Occipital lobe (tissue), 2 donors: ENCODE results near the gene ZNF629. TPM values are rescaled to one million over a fixed set of nuclear protein-coding genes. Genes with fewer than 3 reads are reported as not detected.
"Not testable (repeated sequence)": the region's sequence is repeated elsewhere in the genome, so short reads cannot be mapped to it uniquely, and the experiment has no call there.

ENCODE experiments used
- DNase-seq: peaks from one replicate; lab custom pipeline; 2025; lab: John Stamatoyannopoulos, UW
- total RNA-seq: library from RNA; depleted of rRNA; stranded (reverse); fragments of >200 nt; gene quantifications from one replicate; pipeline ENCODE4 v1.2.3, GENCODE V29; 2014

The ZNF629 gene
- total RNA-seq, result 11.5 TPM

- DNase-seq, result peak; percentile 50
These were observed at the start of gene ZNF629 for GRCh38 chr16:30786936-30787612. Gene ZNF629 (minus strand): TSS chr16:30787205. CDS start chr16:30784482, 2,723 bp downstream.

- no peak for DNase-seq
These were observed 47.2 kb upstream of the ZNF629 start for GRCh38 chr16:30834130-30834740.

- no peak for DNase-seq
These were observed 43.0 kb upstream of the ZNF629 start for GRCh38 chr16:30830072-30830417.

GRCh38 chr16:30829130-30830071 lies 42.4 kb upstream of the ZNF629 start:
- no peak for DNase-seq

- DNase-seq, result no peak
These were observed 34.9 kb upstream of the ZNF629 start for GRCh38 chr16:30821891-30822290.

- DNase-seq, result not testable (repeated sequence)
These were observed 34.4 kb upstream of the ZNF629 start for GRCh38 chr16:30821441-30821840.

- no peak for DNase-seq
These were observed 34.0 kb upstream of the ZNF629 start for GRCh38 chr16:30820952-30821421.

GRCh38 chr16:30816769-30817168 lies 29.8 kb upstream of the ZNF629 start:
- DNase-seq, result no peak

- no peak for DNase-seq
These were observed 26.8 kb upstream of the ZNF629 start for GRCh38 chr16:30813821-30814189.

GRCh38 chr16:30809675-30810074 lies 22.7 kb upstream of the ZNF629 start:
- DNase-seq, result not testable (repeated sequence)

- DNase-seq, result not testable (repeated sequence)
These were observed 22.0 kb upstream of the ZNF629 start for GRCh38 chr16:30808890-30809426.

- DNase-seq, result no peak
These were observed 21.1 kb upstream of the ZNF629 start for GRCh38 chr16:30808146-30808545.

GRCh38 chr16:30805370-30806169 lies 18.6 kb upstream of the ZNF629 start:
- DNase-seq, result peak; percentile 84

- DNase-seq, result no peak
These were observed 18.0 kb upstream of the ZNF629 start for GRCh38 chr16:30805056-30805369.

GRCh38 chr16:30802936-30803335 lies 15.9 kb upstream of the ZNF629 start:
- DNase-seq, result no peak

- DNase-seq, result no peak
These were observed 10.8 kb upstream of the ZNF629 start for GRCh38 chr16:30797670-30798309.

GRCh38 chr16:30794634-30795033 lies 7.6 kb upstream of the ZNF629 start:
- DNase-seq, result no peak

- DNase-seq, result no peak
These were observed 6.6 kb upstream of the ZNF629 start for GRCh38 chr16:30793508-30794069.

- DNase-seq, result no peak
These were observed 791 bp upstream of the ZNF629 start for GRCh38 chr16:30787613-30788378.
